Lung (tissue), 12 donors: ENCODE results near the gene GALNT6. TPM values are rescaled to one million over a fixed set of nuclear protein-coding genes. Genes with fewer than 3 reads are reported as not detected.

Experiments
- ATAC-seq: fragments of 200-7000 bp; cut with Tn5 transposase; one replicate; pipeline ENCODE4 v1.9.1; 2020; ENCODE audit warnings: moderate number of reproducible peaks; ENCODE audit not compliant: insufficient read depth, low FRiP score
- DNase-seq, 3 donors: peaks; one replicate each; pipeline ENCODE4 v3.0.0-alpha.2; 2013 to 2017
- H3K27ac ChIP-seq, 2 donors: one replicate each; pipeline ENCODE4 v1.5.1; 2013; ENCODE audit warnings: mild to moderate bottlenecking in 2 of 2, moderate library complexity in 2 of 2, control low read depth in 1 of 2, inconsistent platforms in 1 of 2, low read depth in 1 of 2, low read length in 1 of 2
- H3K27me3 ChIP-seq, 3 donors: one replicate each; pipeline ENCODE4 v1.5.1; 2013; ENCODE audit warnings: low read length in 2 of 3; ENCODE audit not compliant: control insufficient read depth in 3 of 3, insufficient read depth in 3 of 3
- H3K36me3 ChIP-seq, 4 donors: one replicate each; pipeline ENCODE4 v1.5.1; 2013; ENCODE audit warnings: low read length in 4 of 4, mild to moderate bottlenecking in 1 of 4, moderate library complexity in 1 of 4; ENCODE audit not compliant: control insufficient read depth in 4 of 4, insufficient read depth in 4 of 4
- H3K4me1 ChIP-seq, 5 donors: one replicate each; pipeline ENCODE4 v1.5.1; 2013; ENCODE audit warnings: low read length in 5 of 5, mild to moderate bottlenecking in 2 of 5, moderate library complexity in 1 of 5; ENCODE audit not compliant: control insufficient read depth in 5 of 5, insufficient read depth in 5 of 5
- H3K4me3 ChIP-seq: one replicate; pipeline ENCODE4 v1.5.1; 2013; ENCODE audit warnings: mild to moderate bottlenecking, control low read depth, moderate library complexity
- H3K9ac ChIP-seq, 2 donors: one replicate each; pipeline ENCODE4 v1.5.1; 2013; ENCODE audit warnings: low read length in 2 of 2, control low read depth in 1 of 2; ENCODE audit not compliant: insufficient read depth in 1 of 2
- H3K9me3 ChIP-seq, 4 donors: one replicate each; pipeline ENCODE4 v1.5.1; 2013; ENCODE audit warnings: low read length in 3 of 4, mild to moderate bottlenecking in 1 of 4, moderate library complexity in 1 of 4; ENCODE audit not compliant: control insufficient read depth in 4 of 4, insufficient read depth in 3 of 4
- WGBS, 2 donors: extraction: QIAGEN DNeasy Blood & Tissue Kit; methylation state at CpG; one replicate each; pipeline ENCODE4 v1.1.7; 2013; 5-methylcytosine and 5-hydroxymethylcytosine counted together
- polyA plus RNA-seq, 2 donors: library from polyadenylated mRNA; stranded (reverse); fragments of 200-250 nt; gene quantifications; one replicate each; pipeline ENCODE4 v1.2.1, GENCODE V29; 2013
- total RNA-seq, 2 donors: library from RNA; depleted of rRNA in 1 of 2; stranded (reverse); fragments of >200 nt in 1 of 2; gene quantifications; one replicate each; pipeline ENCODE4 v1.2.1, GENCODE V29; 2014 to 2021
- TF ChIP-seq, protein P1 (sequence below): IDR thresholded peaks from 2 replicates; pipeline ENCODE4 v1.5.1; 2012; ENCODE audit warnings: mild to moderate bottlenecking; ENCODE audit errors: control extremely low read depth, extremely low read depth
- donor health status: control.
- donor health status: control.
- donor health status: Bipolar disorder and iron deficiency.
- donor health status: healthy.
- donor health status: DM: yes; HTN: yes; CAD: no.

The GALNT6 gene
- total and polyA plus RNA-seq, 4 donors: 5.5 to 36.0 (median 9.0) TPM

DNA sequence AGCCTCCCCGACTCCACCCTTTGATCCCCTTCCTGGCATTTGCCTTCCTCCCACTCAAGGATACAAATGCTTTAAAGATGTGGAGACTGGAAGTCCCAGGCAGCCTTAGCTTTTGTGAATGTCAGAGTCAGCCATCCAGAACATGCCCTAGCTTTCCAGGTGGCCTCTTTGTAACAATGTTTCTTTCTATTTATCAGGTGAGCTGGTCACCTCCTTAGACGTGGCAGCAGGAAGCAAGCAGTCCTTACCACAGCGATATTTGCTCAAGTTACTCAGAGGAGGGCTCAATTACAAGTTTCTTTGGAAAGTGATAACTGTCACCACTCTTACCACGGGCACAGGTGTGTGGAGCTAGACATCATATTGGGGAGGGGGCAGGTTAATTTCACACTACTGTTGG, 4.9 kb downstream of the GALNT6 start:
- peaks cover 0 to 3% (median 0%) of the 10 kb centered on the region in 3 donors for H3K27me3 ChIP-seq
- peak in 2 of 3 donors; percentile 19 to 51 for DNase-seq
- H3K9ac ChIP-seq: no peak overlapping the region
- no peak overlapping the region for H3K27ac ChIP-seq
- no peaks in the 10 kb centered on the region for H3K9me3 ChIP-seq
- no peak overlapping the region for H3K4me3 ChIP-seq
- H3K4me1 ChIP-seq: peaks cover 0 to 13% (median 9%) of the 10 kb centered on the region in 5 donors
- no peaks in the 10 kb centered on the region for H3K36me3 ChIP-seq
- WGBS, 2 donors: 65 to 69% methylated on average over 4 of the region's 4 CpGs
- TF ChIP-seq, protein P1, sequence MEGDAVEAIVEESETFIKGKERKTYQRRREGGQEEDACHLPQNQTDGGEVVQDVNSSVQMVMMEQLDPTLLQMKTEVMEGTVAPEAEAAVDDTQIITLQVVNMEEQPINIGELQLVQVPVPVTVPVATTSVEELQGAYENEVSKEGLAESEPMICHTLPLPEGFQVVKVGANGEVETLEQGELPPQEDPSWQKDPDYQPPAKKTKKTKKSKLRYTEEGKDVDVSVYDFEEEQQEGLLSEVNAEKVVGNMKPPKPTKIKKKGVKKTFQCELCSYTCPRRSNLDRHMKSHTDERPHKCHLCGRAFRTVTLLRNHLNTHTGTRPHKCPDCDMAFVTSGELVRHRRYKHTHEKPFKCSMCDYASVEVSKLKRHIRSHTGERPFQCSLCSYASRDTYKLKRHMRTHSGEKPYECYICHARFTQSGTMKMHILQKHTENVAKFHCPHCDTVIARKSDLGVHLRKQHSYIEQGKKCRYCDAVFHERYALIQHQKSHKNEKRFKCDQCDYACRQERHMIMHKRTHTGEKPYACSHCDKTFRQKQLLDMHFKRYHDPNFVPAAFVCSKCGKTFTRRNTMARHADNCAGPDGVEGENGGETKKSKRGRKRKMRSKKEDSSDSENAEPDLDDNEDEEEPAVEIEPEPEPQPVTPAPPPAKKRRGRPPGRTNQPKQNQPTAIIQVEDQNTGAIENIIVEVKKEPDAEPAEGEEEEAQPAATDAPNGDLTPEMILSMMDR: no peak
- ATAC-seq: no peak

DNA sequence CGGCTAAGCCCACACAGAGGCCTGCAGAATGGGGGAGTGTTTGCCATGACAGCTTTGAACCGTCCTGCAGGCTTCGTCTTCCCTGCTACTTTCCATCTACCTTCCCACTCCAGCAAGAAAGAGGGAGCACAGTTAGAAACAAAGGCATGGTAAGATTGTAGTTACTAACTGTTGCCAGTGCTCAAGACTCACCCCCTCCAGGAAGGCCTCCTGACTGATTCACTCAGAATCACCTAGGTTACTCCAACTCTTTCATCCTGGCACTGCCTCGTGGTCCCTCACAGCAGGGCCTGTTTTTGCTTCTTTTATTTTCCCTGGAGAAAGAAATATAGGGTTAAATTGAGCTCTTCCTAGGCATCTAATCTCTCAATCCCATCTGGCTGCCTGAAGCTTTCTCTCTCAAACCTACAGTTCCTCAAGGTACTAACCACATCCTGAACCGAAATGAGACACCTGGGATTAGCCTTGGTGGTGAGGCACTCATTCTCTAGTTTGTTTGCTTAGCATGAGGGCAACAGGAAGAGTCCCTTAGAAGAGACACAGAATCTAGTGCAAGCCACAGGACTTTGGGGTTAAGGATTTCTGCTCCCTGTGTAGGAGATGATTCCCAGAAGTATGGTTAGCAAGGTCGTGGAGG, 7.8 kb downstream of the GALNT6 start:
- Histone ChIP-seq H3K4me1 (peaks cover 0 to 7% (median 5%) of the 10 kb centered on the region in 5 donors), H3K9ac (no peak overlapping the region), H3K27me3 (no peaks in the 10 kb centered on the region), H3K4me3 (no peak overlapping the region), H3K9me3 (no peaks in the 10 kb centered on the region), H3K36me3 (no peaks in the 10 kb centered on the region), H3K27ac (no peak overlapping the region)
- 53 to 66% methylated on average over 6 of the region's 6 CpGs for WGBS, 2 donors
- no peak for ATAC-seq
- DNase-seq: no peak
- TF ChIP-seq, protein P1: no peak

DNA sequence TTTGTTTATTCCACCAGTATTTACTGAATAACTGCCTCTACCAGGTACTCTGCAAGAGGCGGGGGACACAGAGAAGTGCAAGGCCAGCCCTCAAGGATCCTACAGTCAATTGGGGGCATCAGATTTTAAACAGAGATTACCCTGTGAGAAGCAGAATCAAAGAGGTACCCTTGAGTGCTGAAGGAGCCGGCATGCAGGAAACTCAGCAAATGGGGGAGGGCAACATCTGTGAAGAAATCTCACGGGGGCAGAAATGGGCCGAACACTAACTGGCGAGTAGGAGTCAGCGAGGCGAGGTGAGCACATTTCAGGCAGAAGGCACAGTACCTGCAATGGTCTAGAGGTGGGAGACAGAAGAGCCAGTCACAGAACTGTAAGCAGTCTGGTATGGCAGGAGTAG, 9.0 kb downstream of the GALNT6 start:
- H3K4me1 ChIP-seq: peaks cover 0 to 5% (median 0%) of the 10 kb centered on the region in 5 donors
- no peak overlapping the region for H3K4me3 ChIP-seq
- no peaks in the 10 kb centered on the region for H3K9me3 ChIP-seq
- no peaks in the 10 kb centered on the region for H3K36me3 ChIP-seq
- H3K27me3 ChIP-seq: no peaks in the 10 kb centered on the region
- WGBS, 2 donors: 88 to 91% methylated on average over 7 of the region's 7 CpGs
- TF ChIP-seq, protein P1: no peak
- DNase-seq (no peak), ATAC-seq (no peak)
- H3K27ac ChIP-seq: no peak overlapping the region
- no peak overlapping the region for H3K9ac ChIP-seq
